SK-N-SH (cell line): Measurements from ENCODE around the gene ERCC8.

Experiments
- SMC3 ChIP-seq: IDR thresholded peaks from 2 replicates; pipeline ENCODE4 v1.6.1; 2012; ENCODE audit warnings: low read depth, low read length, improper control_type of control experiment
- TF ChIP-seq, protein P1 (sequence below): fragments of 200-600 bp; sonication (generic); IDR thresholded peaks from 2 replicates; pipeline ENCODE4 v1.6.1; 2017; ENCODE audit warnings: antibody characterized with exemption, mild to moderate bottlenecking, moderate library complexity

DNA sequence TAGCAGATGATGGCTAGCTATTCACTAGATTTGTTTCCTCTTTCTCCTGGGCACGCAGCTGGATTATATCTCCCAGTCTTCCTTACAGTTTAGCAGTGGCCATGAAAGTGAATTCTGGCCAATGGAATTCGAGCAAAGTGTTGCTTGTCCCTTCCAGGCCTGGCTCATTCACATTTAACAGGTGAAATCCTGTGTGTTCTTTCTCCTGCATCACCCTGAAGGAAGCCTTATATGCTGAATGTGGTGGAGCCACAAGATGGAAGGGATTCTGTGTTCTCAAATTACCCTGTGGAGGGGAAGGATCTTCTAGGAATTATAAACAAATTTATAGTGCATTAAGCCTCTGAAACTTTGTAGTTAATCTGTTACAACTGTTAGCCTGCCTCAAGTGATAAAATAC is 92.6 kb downstream of the ERCC8 start:
- TF ChIP-seq, protein P1, sequence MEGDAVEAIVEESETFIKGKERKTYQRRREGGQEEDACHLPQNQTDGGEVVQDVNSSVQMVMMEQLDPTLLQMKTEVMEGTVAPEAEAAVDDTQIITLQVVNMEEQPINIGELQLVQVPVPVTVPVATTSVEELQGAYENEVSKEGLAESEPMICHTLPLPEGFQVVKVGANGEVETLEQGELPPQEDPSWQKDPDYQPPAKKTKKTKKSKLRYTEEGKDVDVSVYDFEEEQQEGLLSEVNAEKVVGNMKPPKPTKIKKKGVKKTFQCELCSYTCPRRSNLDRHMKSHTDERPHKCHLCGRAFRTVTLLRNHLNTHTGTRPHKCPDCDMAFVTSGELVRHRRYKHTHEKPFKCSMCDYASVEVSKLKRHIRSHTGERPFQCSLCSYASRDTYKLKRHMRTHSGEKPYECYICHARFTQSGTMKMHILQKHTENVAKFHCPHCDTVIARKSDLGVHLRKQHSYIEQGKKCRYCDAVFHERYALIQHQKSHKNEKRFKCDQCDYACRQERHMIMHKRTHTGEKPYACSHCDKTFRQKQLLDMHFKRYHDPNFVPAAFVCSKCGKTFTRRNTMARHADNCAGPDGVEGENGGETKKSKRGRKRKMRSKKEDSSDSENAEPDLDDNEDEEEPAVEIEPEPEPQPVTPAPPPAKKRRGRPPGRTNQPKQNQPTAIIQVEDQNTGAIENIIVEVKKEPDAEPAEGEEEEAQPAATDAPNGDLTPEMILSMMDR, result no peak
- no peak for TF ChIP-seq SMC3
